ENCODE data around the gene BAHCC1. TPM values are rescaled to one million over a fixed set of nuclear protein-coding genes. Genes with fewer than 3 reads are reported as not detected.

BAHCC1 gene
- total and polyA plus RNA-seq, 2 donors (not counting 3 experiments of a cell fraction or from before 2014, with no cell fraction given): 4.7 to 11.6 TPM

DNA sequence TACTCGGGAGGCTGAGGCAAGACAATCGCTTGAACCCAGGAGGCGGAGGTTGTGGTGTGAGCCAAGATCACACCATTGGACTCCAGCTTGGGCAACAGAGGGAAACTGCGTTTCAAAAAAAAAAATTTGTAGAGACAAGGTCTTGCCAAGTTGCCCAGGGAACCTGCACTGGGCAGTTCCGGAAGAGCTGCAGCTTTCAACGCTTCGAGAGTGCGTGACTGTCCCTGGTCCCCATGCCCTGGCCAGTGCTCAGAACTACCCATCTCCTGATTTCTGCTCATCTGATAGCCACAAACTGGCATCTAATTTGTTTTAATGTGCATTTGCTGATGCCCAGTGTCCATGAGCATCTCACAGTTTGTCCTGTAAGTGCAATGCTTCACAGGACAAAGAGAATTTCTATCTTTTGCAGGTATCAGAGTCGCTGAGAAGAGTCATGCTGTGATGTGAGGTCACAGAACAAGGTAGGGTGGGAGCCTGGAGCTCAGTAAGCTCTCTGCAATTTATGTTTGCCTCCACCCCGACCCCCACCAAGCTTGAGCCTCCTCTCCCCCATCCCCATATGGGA, 113.5 kb downstream of the BAHCC1 start:
- Histone ChIP-seq H3K9me3 (replicated peaks; ENCODE audit: control insufficient read depth, insufficient read depth, low read length) (no peaks in the 10 kb centered on the region), H3K9ac (replicated peaks; ENCODE audit: extremely low read depth, insufficient read depth, low read length) (no peak overlapping the region), H3K4me1 (ENCODE audit: control insufficient read depth, extremely low read depth, insufficient read depth, low read length) (peaks cover 13% of the 10 kb centered on the region), H4K20me1 (replicated peaks; ENCODE audit: control insufficient read depth, extremely low read depth, insufficient read depth, low read length) (peaks cover 2% of the 10 kb centered on the region), H3K79me2 (ENCODE audit: control insufficient read depth, insufficient read depth, low read length) (peaks cover 36% of the 10 kb centered on the region), H3K27ac (ENCODE audit: insufficient read depth, low read depth, low read length) (no peak overlapping the region), H3K27me3 (ENCODE audit: control insufficient read depth in 2 of 2, insufficient read depth in 2 of 2, low read length in 2 of 2) (no peaks in the 10 kb centered on the region), H3K4me2 (ENCODE audit: insufficient read depth, low read length) (peak overlapping the region; percentile 83), H3K9me1 (replicated peaks; ENCODE audit: control insufficient read depth, extremely low read depth, insufficient read depth, low read length) (no peaks in the 10 kb centered on the region), H3K4me3 (replicated peaks in 1 of 3; ENCODE audit: insufficient read depth in 1 of 3, low read depth in 1 of 3, low read length in 3 of 3) (peak overlapping the region in 2 of 3 experiments; percentile 78 to 93), H3K36me3 (ENCODE audit: control insufficient read depth in 2 of 2, extremely low read depth in 1 of 2, insufficient read depth in 2 of 2, low read length in 2 of 2) (peaks cover 15 to 24% of the 10 kb centered on the region in 2 experiments), H2AFZ (ENCODE audit: low read depth, low read length) (no peak overlapping the region)
- ChIA-PET POLR2A (interaction anchor here (0.6 to 1.4 kb wide), 4 partner anchors 9 to 114 kb away, joined by 3 to 5 read pairs (median 4); partner anchors contain the start of gene BAHCC1), CTCF (interaction anchor here (0.7 to 1.5 kb wide), 7 partner anchors 10 to 256 kb away, joined by 3 to 8 read pairs (median 3); no protein-coding TSS in a partner anchor)
- intact Hi-C loops (cut with micrococcal nuclease) (no loop called here), dilution Hi-C loops (cut with MboI; ENCODE audit: extremely low pct_ligation_motif_present, low sequenced_read_pairs) (no loop called here)
- peak; percentile 73 for FAIRE-seq
- TF ChIP-seq FOS (IDR thresholded peaks at IDR 0.05; ENCODE audit: borderline replicate concordance, insufficient read depth, low read length) (no peak), POLR2AphosphoS5 (IDR thresholded peaks at IDR 0.05; ENCODE audit: insufficient read depth, low read depth, low read length) (peak; percentile 27), POLR2A (IDR thresholded peaks at IDR 0.05; ENCODE audit: low read depth, low read length) (peak; percentile 94)
- no TSS peak for BruUV-seq (replicated peaks)
- peak; percentile 39 for DNase-seq (ENCODE audit: low read depth, low spot score)

DNA sequence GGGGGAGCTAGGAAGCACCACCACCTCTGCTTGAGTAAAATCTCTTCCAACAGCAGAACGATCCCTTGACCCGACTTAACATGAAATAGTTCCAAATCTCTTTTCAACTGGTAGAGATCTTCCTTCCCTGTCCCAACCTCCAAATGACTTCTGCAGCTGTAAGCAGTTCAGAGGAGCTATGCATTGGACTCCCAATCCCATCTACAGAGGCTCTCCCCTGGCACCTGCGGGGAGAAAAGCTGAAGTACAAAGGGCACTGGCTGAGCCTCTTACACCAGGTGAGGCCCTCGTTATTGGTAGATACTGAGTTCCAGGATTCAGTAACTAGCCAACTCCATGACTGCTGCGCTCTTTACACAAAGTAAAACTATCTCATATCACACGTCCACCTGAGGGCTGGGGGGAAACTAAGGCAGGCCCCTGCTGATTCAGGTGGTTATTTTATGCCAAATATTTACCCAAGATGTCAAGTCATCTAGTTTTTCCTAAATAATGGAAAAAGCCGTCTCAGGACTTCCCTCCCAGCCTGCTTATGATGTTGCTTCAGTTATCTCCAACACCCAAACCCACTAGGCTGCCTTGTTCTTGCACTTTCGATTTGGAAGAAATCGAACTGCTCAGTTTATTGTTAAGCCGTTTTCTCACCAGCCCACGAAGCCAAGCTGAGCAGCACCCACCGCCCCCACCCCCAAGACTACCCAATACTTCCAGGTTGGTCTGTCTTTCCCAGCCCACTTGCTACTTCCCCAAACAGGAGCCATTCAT, 114.1 kb downstream of the BAHCC1 start:
- peak overlapping the region; percentile 42 to 93 (median 78) for H3K4me3 ChIP-seq (replicated peaks in 1 of 3; ENCODE audit: insufficient read depth in 1 of 3, low read depth in 1 of 3, low read length in 3 of 3)
- peak; percentile 29 for DNase-seq (ENCODE audit: low read depth, low spot score)
- H3K79me2 ChIP-seq (ENCODE audit: control insufficient read depth, insufficient read depth, low read length): peaks cover 36% of the 10 kb centered on the region
- peaks cover 20% of the 10 kb centered on the region for H3K4me1 ChIP-seq (ENCODE audit: control insufficient read depth, extremely low read depth, insufficient read depth, low read length)
- intact Hi-C loops (cut with micrococcal nuclease) (no loop called here), dilution Hi-C loops (cut with MboI; ENCODE audit: extremely low pct_ligation_motif_present, low sequenced_read_pairs) (no loop called here)
- H3K27ac ChIP-seq (ENCODE audit: insufficient read depth, low read depth, low read length): no peak overlapping the region
- no peak overlapping the region for H2AFZ ChIP-seq (ENCODE audit: low read depth, low read length)
- H3K27me3 ChIP-seq (ENCODE audit: control insufficient read depth in 2 of 2, insufficient read depth in 2 of 2, low read length in 2 of 2): no peaks in the 10 kb centered on the region
- H4K20me1 ChIP-seq (replicated peaks; ENCODE audit: control insufficient read depth, extremely low read depth, insufficient read depth, low read length): peaks cover 2% of the 10 kb centered on the region
- H3K36me3 ChIP-seq (ENCODE audit: control insufficient read depth in 2 of 2, extremely low read depth in 1 of 2, insufficient read depth in 2 of 2, low read length in 2 of 2): peaks cover 15 to 24% of the 10 kb centered on the region in 2 experiments
- peak; percentile 26 for TF ChIP-seq POLR2AphosphoS5 (IDR thresholded peaks at IDR 0.05; ENCODE audit: insufficient read depth, low read depth, low read length)
- no peak for TF ChIP-seq MYC (IDR thresholded peaks at IDR 0.05; ENCODE audit: low read depth, low read length)
- TF ChIP-seq EZH2 (IDR thresholded peaks at IDR 0.05; ENCODE audit: borderline replicate concordance, low read depth, low read length, severe bottlenecking): no peak
- peak overlapping the region; percentile 81 for H3K9ac ChIP-seq (replicated peaks; ENCODE audit: extremely low read depth, insufficient read depth, low read length)
- H3K9me1 ChIP-seq (replicated peaks; ENCODE audit: control insufficient read depth, extremely low read depth, insufficient read depth, low read length): no peaks in the 10 kb centered on the region
- POLR2A ChIA-PET: interaction anchor here (1.4 kb wide), 1 partner anchor 15 kb away, joined by 3 read pairs; no protein-coding TSS in a partner anchor
- FAIRE-seq: no peak
- no peaks in the 10 kb centered on the region for H3K9me3 ChIP-seq (replicated peaks; ENCODE audit: control insufficient read depth, insufficient read depth, low read length)
- no TSS peak for BruUV-seq (replicated peaks)
- CTCF ChIA-PET: interaction anchor here (0.7 to 1.5 kb wide), 5 partner anchors 9 to 256 kb away, joined by 3 to 8 read pairs (median 3); no protein-coding TSS in a partner anchor
- H3K4me2 ChIP-seq (ENCODE audit: insufficient read depth, low read length): peak overlapping the region; percentile 83

Measured in endothelial cell of umbilical vein (primary cell).